WTC11 (cell line): Measurements from ENCODE around the gene MFNG. TPM values are rescaled to one million over a fixed set of nuclear protein-coding genes. Genes with fewer than 3 reads are reported as not detected.

Experiments
- IRF1 ChIP-seq: sonication (generic); formaldehyde crosslinking; IDR thresholded peaks from 2 replicates; pipeline ENCODE4 v1.8.0; 2023; ENCODE audit warnings: missing genetic modification reagents
- MLX ChIP-seq: sonication (generic); formaldehyde crosslinking; IDR thresholded peaks from 2 replicates; pipeline ENCODE4 v1.8.1; 2023; ENCODE audit warnings: mild to moderate bottlenecking, missing genetic modification reagents, moderate library complexity
- NFE2L1 ChIP-seq: sonication (generic); formaldehyde crosslinking; IDR thresholded peaks from 2 replicates; pipeline ENCODE4 v1.8.1; 2023; ENCODE audit warnings: missing genetic modification reagents
- TCF7 ChIP-seq: sonication (generic); formaldehyde crosslinking; IDR thresholded peaks from 2 replicates; pipeline ENCODE4 v1.8.0; 2022; ENCODE audit warnings: mild to moderate bottlenecking, low read depth, missing genetic modification reagents, moderate library complexity
- TP53 ChIP-seq: sonication (generic); formaldehyde crosslinking; IDR thresholded peaks from 2 replicates; pipeline ENCODE4 v1.8.1; 2023; ENCODE audit warnings: mild to moderate bottlenecking, missing genetic modification reagents
- ZNF121 ChIP-seq: sonication (generic); formaldehyde crosslinking; IDR thresholded peaks from 2 replicates; pipeline ENCODE4 v1.8.0; 2023; ENCODE audit warnings: missing genetic modification reagents
- ZNF263 ChIP-seq: sonication (generic); formaldehyde crosslinking; IDR thresholded peaks from 2 replicates; pipeline ENCODE4 v1.8.1; 2022; ENCODE audit warnings: low read depth, mild to moderate bottlenecking, moderate library complexity, missing genetic modification reagents
- ZNF396 ChIP-seq: fragments of 250-450 bp; sonication (Bioruptor Pico); IDR thresholded peaks from 2 replicates; pipeline ENCODE4 v1.8.0; 2021; ENCODE audit warnings: mild to moderate bottlenecking, moderate library complexity, borderline replicate concordance
- total RNA-seq: library from RNA; stranded (reverse); gene quantifications from 3 replicates; pipeline ENCODE4 v1.2.3, GENCODE V29; 2021
- TF ChIP-seq, protein P1 (sequence below): fragments of 250-450 bp; sonication (Bioruptor Pico); IDR thresholded peaks from 2 replicates; pipeline ENCODE4 v1.9.0; 2021; ENCODE audit warnings: moderate library complexity, mild to moderate bottlenecking, inconsistent platforms, borderline replicate concordance
- TF ChIP-seq, protein P2 (sequence below): sonication (generic); formaldehyde crosslinking; IDR thresholded peaks from 2 replicates; pipeline ENCODE4 v1.8.1; 2023; ENCODE audit warnings: mild to moderate bottlenecking, missing genetic modification reagents, moderate library complexity
- TF ChIP-seq, protein P3 (sequence below): sonication (generic); formaldehyde crosslinking; IDR thresholded peaks from 2 replicates; pipeline ENCODE4 v1.8.1; 2022; ENCODE audit warnings: mild to moderate bottlenecking, moderate library complexity, missing genetic modification reagents
- TF ChIP-seq, protein P4 (sequence below): sonication (generic); formaldehyde crosslinking; IDR thresholded peaks from 2 replicates; pipeline ENCODE4 v1.8.1; 2022; ENCODE audit warnings: low read depth, missing genetic modification reagents, borderline replicate concordance
- TF ChIP-seq, protein P5 (sequence below): fragments of 200-600 bp; IDR thresholded peaks from 2 replicates; pipeline ENCODE4 v1.8.0; 2022; ENCODE audit warnings: antibody characterized with exemption
- TF ChIP-seq, protein P6 (sequence below): sonication (generic); formaldehyde crosslinking; IDR thresholded peaks from 2 replicates; pipeline ENCODE4 v1.8.1; 2022; ENCODE audit warnings: mild to moderate bottlenecking, missing genetic modification reagents, moderate library complexity, borderline replicate concordance
- TF ChIP-seq, protein P7 (sequence below): sonication (generic); formaldehyde crosslinking; IDR thresholded peaks from 2 replicates; pipeline ENCODE4 v1.8.1; 2022; ENCODE audit warnings: low read depth, mild to moderate bottlenecking, moderate library complexity, missing genetic modification reagents, borderline replicate concordance
- TF ChIP-seq, protein P8 (sequence below): sonication (generic); formaldehyde crosslinking; IDR thresholded peaks from 2 replicates; pipeline ENCODE4 v1.8.1; 2023; ENCODE audit warnings: mild to moderate bottlenecking, missing genetic modification reagents

The MFNG gene
- total RNA-seq, 1 experiment from 2014 or later, result 3.2 TPM

DNA sequence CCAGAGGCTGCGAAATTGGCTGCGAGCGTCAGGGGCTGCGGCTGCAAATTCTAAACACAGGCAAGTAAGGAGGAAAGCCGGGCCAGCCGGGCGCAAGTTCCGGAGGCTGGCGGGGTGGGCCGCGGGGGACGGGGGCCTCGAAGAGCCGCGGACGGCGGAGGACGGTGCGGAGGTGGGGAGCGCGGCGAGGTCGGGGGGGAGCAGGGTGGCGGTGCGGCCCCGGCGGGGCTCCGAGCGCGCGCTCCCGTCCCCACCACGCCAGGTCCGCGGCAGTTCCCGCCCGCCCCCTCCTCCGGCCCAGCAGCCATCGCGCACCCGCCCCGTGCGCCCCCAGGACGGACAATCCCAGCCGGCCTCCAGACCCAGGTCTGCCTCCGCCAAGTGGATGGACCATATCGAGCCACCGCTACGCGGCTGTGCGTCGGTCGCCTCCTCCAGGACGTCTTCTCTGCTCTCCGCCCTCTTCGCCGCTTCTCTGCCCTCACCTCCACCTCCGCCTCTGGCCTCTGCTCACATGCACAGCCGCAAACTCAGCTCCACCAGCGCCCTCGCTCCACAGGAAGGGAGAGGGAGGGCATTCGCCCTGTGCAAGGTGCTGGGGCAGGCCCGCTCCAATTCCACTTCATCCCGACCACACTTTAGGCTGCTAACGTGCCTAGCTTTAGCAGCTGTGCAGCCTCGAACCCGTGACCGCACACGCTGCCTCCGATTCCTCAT is 66.1 kb downstream of the MFNG start (continued):
- TF ChIP-seq, protein P1, sequence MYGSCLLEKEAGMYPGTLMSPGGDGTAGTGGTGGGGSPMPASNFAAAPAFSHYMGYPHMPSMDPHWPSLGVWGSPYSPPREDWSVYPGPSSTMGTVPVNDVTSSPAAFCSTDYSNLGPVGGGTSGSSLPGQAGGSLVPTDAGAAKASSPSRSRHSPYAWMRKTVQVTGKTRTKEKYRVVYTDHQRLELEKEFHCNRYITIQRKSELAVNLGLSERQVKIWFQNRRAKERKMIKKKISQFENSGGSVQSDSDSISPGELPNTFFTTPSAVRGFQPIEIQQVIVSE (CRISPR knock-in tag), result no peak
- TF ChIP-seq TCF7 (no peak), ZNF263 (CRISPR knock-in tag) (no peak), IRF1 (CRISPR knock-in tag) (no peak), NFE2L1 (CRISPR knock-in tag) (0 out of 2 replicates have a peak, but pooled peaks have one; percentile 46), MLX (CRISPR knock-in tag) (no peak), ZNF396 (no peak), ZNF121 (no peak), TP53 (0 out of 2 replicates have a peak, but pooled peaks have one; percentile 29)
- TF ChIP-seq, protein P2, sequence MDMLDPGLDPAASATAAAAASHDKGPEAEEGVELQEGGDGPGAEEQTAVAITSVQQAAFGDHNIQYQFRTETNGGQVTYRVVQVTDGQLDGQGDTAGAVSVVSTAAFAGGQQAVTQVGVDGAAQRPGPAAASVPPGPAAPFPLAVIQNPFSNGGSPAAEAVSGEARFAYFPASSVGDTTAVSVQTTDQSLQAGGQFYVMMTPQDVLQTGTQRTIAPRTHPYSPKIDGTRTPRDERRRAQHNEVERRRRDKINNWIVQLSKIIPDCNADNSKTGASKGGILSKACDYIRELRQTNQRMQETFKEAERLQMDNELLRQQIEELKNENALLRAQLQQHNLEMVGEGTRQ (CRISPR knock-in tag), result no peak
- TF ChIP-seq, protein P3, sequence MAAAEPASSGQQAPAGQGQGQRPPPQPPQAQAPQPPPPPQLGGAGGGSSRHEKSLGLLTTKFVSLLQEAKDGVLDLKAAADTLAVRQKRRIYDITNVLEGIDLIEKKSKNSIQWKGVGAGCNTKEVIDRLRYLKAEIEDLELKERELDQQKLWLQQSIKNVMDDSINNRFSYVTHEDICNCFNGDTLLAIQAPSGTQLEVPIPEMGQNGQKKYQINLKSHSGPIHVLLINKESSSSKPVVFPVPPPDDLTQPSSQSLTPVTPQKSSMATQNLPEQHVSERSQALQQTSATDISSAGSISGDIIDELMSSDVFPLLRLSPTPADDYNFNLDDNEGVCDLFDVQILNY (CRISPR knock-in tag), result no peak
- TF ChIP-seq, protein P4, sequence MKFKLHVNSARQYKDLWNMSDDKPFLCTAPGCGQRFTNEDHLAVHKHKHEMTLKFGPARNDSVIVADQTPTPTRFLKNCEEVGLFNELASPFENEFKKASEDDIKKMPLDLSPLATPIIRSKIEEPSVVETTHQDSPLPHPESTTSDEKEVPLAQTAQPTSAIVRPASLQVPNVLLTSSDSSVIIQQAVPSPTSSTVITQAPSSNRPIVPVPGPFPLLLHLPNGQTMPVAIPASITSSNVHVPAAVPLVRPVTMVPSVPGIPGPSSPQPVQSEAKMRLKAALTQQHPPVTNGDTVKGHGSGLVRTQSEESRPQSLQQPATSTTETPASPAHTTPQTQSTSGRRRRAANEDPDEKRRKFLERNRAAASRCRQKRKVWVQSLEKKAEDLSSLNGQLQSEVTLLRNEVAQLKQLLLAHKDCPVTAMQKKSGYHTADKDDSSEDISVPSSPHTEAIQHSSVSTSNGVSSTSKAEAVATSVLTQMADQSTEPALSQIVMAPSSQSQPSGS (CRISPR knock-in tag), result no peak
- TF ChIP-seq, protein P5, sequence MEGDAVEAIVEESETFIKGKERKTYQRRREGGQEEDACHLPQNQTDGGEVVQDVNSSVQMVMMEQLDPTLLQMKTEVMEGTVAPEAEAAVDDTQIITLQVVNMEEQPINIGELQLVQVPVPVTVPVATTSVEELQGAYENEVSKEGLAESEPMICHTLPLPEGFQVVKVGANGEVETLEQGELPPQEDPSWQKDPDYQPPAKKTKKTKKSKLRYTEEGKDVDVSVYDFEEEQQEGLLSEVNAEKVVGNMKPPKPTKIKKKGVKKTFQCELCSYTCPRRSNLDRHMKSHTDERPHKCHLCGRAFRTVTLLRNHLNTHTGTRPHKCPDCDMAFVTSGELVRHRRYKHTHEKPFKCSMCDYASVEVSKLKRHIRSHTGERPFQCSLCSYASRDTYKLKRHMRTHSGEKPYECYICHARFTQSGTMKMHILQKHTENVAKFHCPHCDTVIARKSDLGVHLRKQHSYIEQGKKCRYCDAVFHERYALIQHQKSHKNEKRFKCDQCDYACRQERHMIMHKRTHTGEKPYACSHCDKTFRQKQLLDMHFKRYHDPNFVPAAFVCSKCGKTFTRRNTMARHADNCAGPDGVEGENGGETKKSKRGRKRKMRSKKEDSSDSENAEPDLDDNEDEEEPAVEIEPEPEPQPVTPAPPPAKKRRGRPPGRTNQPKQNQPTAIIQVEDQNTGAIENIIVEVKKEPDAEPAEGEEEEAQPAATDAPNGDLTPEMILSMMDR, result no peak
- TF ChIP-seq, protein P6, sequence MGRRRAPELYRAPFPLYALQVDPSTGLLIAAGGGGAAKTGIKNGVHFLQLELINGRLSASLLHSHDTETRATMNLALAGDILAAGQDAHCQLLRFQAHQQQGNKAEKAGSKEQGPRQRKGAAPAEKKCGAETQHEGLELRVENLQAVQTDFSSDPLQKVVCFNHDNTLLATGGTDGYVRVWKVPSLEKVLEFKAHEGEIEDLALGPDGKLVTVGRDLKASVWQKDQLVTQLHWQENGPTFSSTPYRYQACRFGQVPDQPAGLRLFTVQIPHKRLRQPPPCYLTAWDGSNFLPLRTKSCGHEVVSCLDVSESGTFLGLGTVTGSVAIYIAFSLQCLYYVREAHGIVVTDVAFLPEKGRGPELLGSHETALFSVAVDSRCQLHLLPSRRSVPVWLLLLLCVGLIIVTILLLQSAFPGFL (CRISPR knock-in tag), result no peak
- TF ChIP-seq, protein P7, sequence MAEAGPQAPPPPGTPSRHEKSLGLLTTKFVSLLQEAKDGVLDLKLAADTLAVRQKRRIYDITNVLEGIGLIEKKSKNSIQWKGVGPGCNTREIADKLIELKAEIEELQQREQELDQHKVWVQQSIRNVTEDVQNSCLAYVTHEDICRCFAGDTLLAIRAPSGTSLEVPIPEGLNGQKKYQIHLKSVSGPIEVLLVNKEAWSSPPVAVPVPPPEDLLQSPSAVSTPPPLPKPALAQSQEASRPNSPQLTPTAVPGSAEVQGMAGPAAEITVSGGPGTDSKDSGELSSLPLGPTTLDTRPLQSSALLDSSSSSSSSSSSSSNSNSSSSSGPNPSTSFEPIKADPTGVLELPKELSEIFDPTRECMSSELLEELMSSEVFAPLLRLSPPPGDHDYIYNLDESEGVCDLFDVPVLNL, result no peak
- TF ChIP-seq, protein P8, sequence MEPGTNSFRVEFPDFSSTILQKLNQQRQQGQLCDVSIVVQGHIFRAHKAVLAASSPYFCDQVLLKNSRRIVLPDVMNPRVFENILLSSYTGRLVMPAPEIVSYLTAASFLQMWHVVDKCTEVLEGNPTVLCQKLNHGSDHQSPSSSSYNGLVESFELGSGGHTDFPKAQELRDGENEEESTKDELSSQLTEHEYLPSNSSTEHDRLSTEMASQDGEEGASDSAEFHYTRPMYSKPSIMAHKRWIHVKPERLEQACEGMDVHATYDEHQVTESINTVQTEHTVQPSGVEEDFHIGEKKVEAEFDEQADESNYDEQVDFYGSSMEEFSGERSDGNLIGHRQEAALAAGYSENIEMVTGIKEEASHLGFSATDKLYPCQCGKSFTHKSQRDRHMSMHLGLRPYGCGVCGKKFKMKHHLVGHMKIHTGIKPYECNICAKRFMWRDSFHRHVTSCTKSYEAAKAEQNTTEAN (CRISPR knock-in tag), result no peak
